GM19397 (cell line): Measurements from ENCODE around the gene HS3ST4.

Source experiments
- ATAC-seq: cut with Tn5 transposase; IDR thresholded peaks from one replicate; pipeline ENCODE4 v1.9.1; 2021; ENCODE audit warnings: mild to moderate bottlenecking, moderate library complexity; ENCODE audit not compliant: unreplicated experiment

The HS3ST4 gene

DNA sequence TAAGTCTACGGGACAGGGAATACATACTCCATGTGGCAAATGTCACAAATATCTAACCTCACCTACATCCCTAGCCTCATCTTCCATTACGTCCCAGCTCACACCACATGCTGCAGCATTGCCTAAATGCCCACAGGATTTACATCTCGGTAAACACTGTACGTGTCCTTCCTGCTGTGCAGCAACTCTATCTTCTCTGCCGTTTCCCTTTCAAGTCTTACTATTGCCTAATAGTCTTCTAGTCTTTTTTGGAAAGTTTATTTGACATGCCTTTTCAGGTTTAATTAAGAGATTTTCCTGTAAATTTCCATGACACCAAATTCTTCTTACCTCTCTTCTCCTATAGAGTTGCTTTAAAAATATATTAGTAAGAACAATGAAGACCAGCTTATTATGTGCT, 120.5 kb downstream of the HS3ST4 start:
- no peak for ATAC-seq

DNA sequence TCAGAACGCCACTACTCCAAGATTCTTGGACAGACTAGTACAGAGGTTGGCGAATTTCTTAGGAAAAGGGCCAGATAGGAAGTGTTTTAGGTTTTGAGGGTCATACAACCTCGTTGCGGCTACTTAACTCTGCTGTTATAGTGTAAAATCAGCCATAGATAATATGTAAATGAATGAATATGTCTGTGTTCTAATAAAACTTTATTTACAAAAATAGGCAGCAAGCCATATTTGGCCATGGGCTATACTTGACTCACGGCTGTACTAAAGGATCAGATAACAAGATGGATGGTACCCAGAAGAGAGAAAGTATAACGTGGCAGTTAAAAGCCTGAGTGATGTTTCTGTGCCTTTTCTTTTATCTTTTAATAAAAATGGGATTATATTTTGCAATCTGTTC, 125.5 kb downstream of the HS3ST4 start:
- ATAC-seq: no peak

DNA sequence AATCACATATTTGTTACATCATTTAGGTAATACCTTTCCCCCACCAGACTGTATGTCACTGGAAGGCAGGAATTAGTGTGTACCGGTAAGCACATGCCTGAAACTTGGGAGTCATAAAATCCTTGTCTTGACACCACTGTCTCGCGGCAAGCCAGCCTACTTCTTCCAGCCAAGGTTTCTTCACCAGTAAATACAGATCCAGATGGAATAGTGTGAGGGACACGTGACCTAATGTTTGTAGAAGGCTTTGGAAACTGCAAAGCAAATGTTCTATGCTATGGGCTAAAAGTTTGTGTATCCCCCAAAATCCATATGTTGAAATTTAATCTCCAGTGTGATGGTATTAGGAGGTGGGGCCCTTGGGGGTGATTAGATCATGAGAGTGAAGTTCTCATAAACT, 126.1 kb downstream of the HS3ST4 start:
- no peak for ATAC-seq

- no peak for ATAC-seq
These were observed 132.1 kb downstream of the HS3ST4 start for GRCh38 chr16:25823891-25824290.

DNA sequence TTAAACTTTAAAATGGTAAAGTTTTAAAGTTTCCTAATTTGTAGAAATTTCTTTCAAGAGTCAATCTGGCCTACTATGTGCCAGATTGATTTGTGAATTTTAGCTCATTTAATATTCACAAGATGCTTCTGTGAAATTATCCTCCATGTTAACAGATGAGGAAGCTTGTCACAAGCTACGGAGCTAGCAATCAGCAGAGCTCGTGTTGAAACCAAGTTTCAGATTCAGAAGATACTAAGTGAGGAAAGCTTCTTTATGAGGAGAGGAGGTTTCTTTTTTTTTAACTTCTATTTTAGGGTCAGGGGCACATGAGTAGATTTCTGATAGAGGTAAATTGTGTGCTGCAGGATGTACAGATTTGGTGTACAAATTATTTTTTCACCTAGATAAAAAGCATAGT, 135.9 kb downstream of the HS3ST4 start:
- ATAC-seq: no peak

DNA sequence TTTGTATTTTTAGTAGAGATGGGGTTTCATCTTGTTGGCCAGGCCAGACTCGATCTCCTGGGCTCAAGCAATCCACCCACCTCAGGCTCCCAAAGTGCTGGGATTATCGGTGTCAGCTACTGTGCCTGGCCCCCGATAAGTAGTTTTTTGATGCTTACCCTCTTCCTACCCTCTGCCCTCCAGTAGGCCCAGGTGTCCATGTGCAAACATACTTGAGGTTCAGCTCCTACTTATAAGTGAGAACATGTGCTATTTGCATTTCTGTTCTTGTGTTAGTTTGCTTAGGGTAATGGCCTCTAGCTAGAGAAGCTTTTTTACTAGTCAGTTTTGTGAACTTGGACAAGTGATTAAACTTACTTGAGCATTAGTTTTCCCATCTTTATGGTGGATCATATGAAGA, 136.8 kb downstream of the HS3ST4 start:
- no peak for ATAC-seq

GRCh38 chr16:25832291-25832690, 140.5 kb downstream of the HS3ST4 start:
- no peak for ATAC-seq

GRCh38 chr16:25834101-25834500, 142.3 kb downstream of the HS3ST4 start:
- ATAC-seq: no peak

GRCh38 chr16:25835126-25835525, 143.4 kb downstream of the HS3ST4 start:
- ATAC-seq: no peak

- no peak for ATAC-seq
These were observed 147.0 kb downstream of the HS3ST4 start for GRCh38 chr16:25838724-25839186.

GRCh38 chr16:25841761-25842160, 150.0 kb downstream of the HS3ST4 start:
- no peak for ATAC-seq

DNA sequence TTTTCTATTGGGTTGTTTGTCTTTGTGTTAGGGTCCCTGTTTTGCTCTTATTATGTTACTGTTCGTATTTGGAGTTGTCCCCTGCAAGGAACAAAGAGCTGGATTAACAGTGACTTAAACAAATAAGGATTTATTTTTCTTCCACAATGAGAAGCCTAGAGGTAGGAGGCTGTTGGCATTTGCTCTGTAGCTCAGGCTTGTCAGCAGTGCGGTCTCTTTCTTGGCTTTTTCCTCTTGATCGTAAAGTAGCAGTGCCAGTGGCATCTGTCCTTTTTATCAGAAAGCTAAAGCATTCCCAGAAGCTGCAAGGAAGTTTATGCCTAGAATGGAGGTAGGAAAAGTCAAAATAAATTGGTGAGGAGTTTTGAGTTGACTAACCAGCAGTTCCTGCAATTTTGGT, 154.1 kb downstream of the HS3ST4 start:
- ATAC-seq: no peak

- no peak for ATAC-seq
These were observed 162.4 kb downstream of the HS3ST4 start for GRCh38 chr16:25854141-25854540.

GRCh38 chr16:25855063-25855462, 163.3 kb downstream of the HS3ST4 start:
- ATAC-seq: no peak

DNA sequence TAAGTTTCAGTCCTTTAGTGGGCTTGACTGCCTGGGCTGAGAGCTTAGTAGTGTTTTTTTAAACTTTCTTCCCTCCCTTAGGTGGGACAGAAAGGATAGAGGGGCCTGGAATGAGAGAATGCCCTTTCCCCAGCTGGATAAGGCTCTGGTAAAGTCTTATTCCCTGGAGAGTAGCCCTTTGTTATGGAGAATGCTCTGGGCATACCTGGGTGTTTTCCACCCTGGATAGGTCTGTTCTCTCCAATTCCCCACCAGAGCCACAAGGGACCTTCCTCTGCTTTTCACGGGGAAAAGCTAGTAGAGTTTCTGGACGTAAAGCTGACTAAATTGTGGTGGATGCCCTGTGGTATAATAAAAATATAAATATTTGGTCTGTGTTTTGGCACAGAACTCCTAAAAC, 164.1 kb downstream of the HS3ST4 start:
- no peak for ATAC-seq

DNA sequence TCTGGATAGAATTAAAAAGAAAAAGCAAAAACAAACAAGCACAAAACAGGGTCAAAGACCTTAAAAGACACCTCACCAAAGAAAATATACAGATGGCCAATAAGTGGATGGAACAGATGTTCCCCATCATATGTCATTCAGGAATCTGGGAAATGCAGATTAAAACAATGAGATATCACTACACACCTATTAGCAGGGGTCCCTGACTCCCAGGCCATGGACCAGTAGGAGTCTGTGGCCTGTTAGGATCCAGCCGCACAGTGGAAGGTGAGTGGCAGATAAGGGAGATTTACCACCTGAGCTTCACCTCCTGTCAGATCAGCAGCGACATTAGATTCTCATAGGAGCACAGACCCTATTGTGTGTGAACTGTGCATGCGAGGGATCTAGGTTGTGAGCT, 167.9 kb downstream of the HS3ST4 start:
- ATAC-seq: no peak

DNA sequence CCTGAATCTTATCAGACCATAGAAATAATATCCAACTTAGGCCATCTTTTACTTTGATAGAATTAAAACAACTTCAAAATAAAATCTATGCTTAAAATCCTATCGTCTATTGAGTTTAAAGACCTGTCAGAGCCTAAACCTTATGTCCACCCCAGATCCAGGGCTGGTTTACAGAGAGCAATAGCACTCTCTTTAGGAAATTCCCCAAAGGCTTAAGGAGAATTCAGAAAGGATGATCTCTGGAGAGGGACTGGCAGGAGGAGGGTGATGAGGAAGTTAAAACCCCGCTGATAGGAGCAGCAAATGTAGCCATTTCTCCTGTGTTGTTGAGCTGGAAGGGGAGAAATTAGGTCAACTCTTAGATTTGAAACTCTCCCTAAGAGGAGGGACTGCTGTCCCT, 175.3 kb downstream of the HS3ST4 start:
- no peak for ATAC-seq

DNA sequence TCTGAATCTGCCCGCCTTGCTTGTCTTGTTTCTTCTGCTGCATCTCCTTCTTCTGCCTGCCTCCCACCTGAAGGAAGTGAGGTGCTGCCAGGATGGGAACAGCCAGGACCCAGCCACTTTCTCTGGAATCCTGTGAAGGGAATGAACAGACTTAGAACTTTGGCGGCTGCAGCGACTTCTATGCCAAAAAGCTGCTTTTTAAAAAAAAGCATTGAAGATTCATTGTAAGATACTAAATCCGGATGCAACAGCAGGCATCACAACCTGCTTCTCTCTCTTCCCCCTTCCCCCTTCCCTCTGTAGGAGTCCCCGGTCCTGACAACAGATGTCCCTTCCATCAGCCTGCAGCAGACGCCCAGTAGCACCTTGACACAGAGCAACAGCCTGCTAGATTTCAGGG, 176.3 kb downstream of the HS3ST4 start:
- ATAC-seq: no peak

- ATAC-seq: no peak
These were observed 177.1 kb downstream of the HS3ST4 start for GRCh38 chr16:25868706-25869370.

- no peak for ATAC-seq
These were observed 180.8 kb downstream of the HS3ST4 start for GRCh38 chr16:25872369-25873070.

- no peak for ATAC-seq
These were observed 182.4 kb downstream of the HS3ST4 start for GRCh38 chr16:25874196-25874595.

- no peak for ATAC-seq
These were observed 184.3 kb downstream of the HS3ST4 start for GRCh38 chr16:25875956-25876598.
